Measurements from ENCODE around the gene FAT4. TPM values are rescaled to one million over a fixed set of nuclear protein-coding genes. Genes with fewer than 3 reads are reported as not detected.

Gene FAT4
- polyA plus RNA-seq, 1 of the 3 experiments (the other 2 are of a cell fraction), result 6.6 TPM

GRCh38 chr4:125338814-125339213, 24.1 kb downstream of the FAT4 start:
- Histone ChIP-seq H3K36me3 (replicated peaks in 1 of 2; ENCODE audit: control insufficient read depth in 1 of 2, insufficient read depth in 2 of 2, low read length in 1 of 2) (peaks cover 0 to 4% of the 10 kb centered on the region in 2 experiments), H3K27ac (ENCODE audit: low read depth in 2 of 2, low read length in 1 of 2) (no peak overlapping the region; a peak in 1 of 4 replicates), H3K79me2 (ENCODE audit: insufficient read depth) (peaks cover 16% of the 10 kb centered on the region), H4K20me1 (ENCODE audit: insufficient read depth) (no peaks in the 10 kb centered on the region), H3K4me1 (ENCODE audit: control insufficient read depth in 1 of 2, insufficient read depth in 2 of 2, low read depth in 1 of 2, low read length in 1 of 2) (peaks cover 0 to 7% of the 10 kb centered on the region in 2 experiments; a peak in 2 of 4 replicates), H3K4me3 (ENCODE audit: low read depth in 2 of 2, low read length in 1 of 2) (no peak overlapping the region), H3K27me3 (ENCODE audit: insufficient read depth) (no peaks in the 10 kb centered on the region), H2AFZ (ENCODE audit: low read depth) (no peak overlapping the region), H3K9me2 (no peaks in the 10 kb centered on the region), H3K9ac (no peak overlapping the region), H3K9me3 (no peaks in the 10 kb centered on the region), H3F3A (replicated peaks; ENCODE audit: insufficient read depth) (peaks cover 10% of the 10 kb centered on the region), H3K4me2 (no peak overlapping the region)
- ChIA-PET CTCF (no interaction called here), POLR2A (no interaction called here)
- DNase-seq, result no peak
- WGBS (ENCODE audit: low lambda C conversion rate), result 38% methylated on average over 4 of the region's 4 CpGs
- TF ChIP-seq, protein P1, sequence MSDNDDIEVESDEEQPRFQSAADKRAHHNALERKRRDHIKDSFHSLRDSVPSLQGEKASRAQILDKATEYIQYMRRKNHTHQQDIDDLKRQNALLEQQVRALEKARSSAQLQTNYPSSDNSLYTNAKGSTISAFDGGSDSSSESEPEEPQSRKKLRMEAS (IDR thresholded peaks at IDR 0.05; ENCODE audit: low read depth), result no peak
- TF ChIP-seq USF1 (IDR thresholded peaks at IDR 0.05; ENCODE audit: borderline replicate concordance, low read depth) (no peak), GATA2 (CRISPR knock-in tag; IDR thresholded peaks at IDR 0.05) (no peak), TCF12 (IDR thresholded peaks at IDR 0.05) (no peak), USF2 (IDR thresholded peaks at IDR 0.05; ENCODE audit: borderline replicate concordance, low read depth, low read length) (no peak)

GRCh38 chr4:125344198-125344597, 29.4 kb downstream of the FAT4 start:
- POLR2A ChIA-PET, result no interaction called here
- Histone ChIP-seq H3F3A (replicated peaks; ENCODE audit: insufficient read depth) (peaks cover 8% of the 10 kb centered on the region), H3K4me1 (ENCODE audit: control insufficient read depth in 1 of 2, insufficient read depth in 2 of 2, low read depth in 1 of 2, low read length in 1 of 2) (no peaks in the 10 kb centered on the region; a peak in 2 of 4 replicates), H3K4me2 (no peak overlapping the region), H3K27me3 (ENCODE audit: insufficient read depth) (no peaks in the 10 kb centered on the region), H4K20me1 (ENCODE audit: insufficient read depth) (no peaks in the 10 kb centered on the region), H3K9ac (no peak overlapping the region), H3K27ac (ENCODE audit: low read depth in 2 of 2, low read length in 1 of 2) (no peak overlapping the region), H3K4me3 (ENCODE audit: low read depth in 2 of 2, low read length in 1 of 2) (no peak overlapping the region), H3K36me3 (replicated peaks in 1 of 2; ENCODE audit: control insufficient read depth in 1 of 2, insufficient read depth in 2 of 2, low read length in 1 of 2) (peaks cover 0 to 4% of the 10 kb centered on the region in 2 experiments), H3K9me3 (no peaks in the 10 kb centered on the region), H3K79me2 (ENCODE audit: insufficient read depth) (peaks cover 17% of the 10 kb centered on the region), H3K9me2 (no peaks in the 10 kb centered on the region), H2AFZ (ENCODE audit: low read depth) (no peak overlapping the region)
- TF ChIP-seq FOXJ3 (CRISPR knock-in tag; IDR thresholded peaks at IDR 0.05), result no peak
- TF ChIP-seq RCOR1 (IDR thresholded peaks at IDR 0.05; ENCODE audit: low read length), result no peak
- no peak for TF ChIP-seq POLR2AphosphoS5 (IDR thresholded peaks at IDR 0.05; ENCODE audit: low read depth, low read length)
- TF ChIP-seq TCF12 (IDR thresholded peaks at IDR 0.05), result no peak
- no peak for TF ChIP-seq MXI1 (IDR thresholded peaks at IDR 0.05; ENCODE audit: low read depth, low read length)
- no peak for TF ChIP-seq GATA2 (CRISPR knock-in tag; IDR thresholded peaks at IDR 0.05)
- no peak for TF ChIP-seq USF2 (IDR thresholded peaks at IDR 0.05; ENCODE audit: borderline replicate concordance, low read depth, low read length)
- TF ChIP-seq RAD21 (IDR thresholded peaks at IDR 0.05; ENCODE audit: low read length), result no peak
- no peak for TF ChIP-seq EZH2phosphoT487 (IDR thresholded peaks at IDR 0.05; ENCODE audit: borderline replicate concordance, low read depth)
- TF ChIP-seq, protein P2, sequence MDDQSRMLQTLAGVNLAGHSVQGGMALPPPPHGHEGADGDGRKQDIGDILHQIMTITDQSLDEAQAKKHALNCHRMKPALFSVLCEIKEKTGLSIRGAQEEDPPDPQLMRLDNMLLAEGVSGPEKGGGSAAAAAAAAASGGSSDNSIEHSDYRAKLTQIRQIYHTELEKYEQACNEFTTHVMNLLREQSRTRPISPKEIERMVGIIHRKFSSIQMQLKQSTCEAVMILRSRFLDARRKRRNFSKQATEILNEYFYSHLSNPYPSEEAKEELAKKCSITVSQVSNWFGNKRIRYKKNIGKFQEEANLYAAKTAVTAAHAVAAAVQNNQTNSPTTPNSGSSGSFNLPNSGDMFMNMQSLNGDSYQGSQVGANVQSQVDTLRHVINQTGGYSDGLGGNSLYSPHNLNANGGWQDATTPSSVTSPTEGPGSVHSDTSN (IDR thresholded peaks at IDR 0.05), result no peak
- TF ChIP-seq FOSL2 (IDR thresholded peaks at IDR 0.05; ENCODE audit: borderline replicate concordance, low read depth), result no peak
- no peak for TF ChIP-seq CHD2 (IDR thresholded peaks at IDR 0.05; ENCODE audit: low read length, partially characterized antibody)
- no peak for TF ChIP-seq YY1 (IDR thresholded peaks at IDR 0.05; ENCODE audit: low read depth)
- TF ChIP-seq TEAD4 (IDR thresholded peaks at IDR 0.05; ENCODE audit: borderline replicate concordance, insufficient read depth), result no peak
- TF ChIP-seq FOXM1 (IDR thresholded peaks at IDR 0.05; ENCODE audit: low read depth), result no peak
- no peak for TF ChIP-seq SIN3A (IDR thresholded peaks at IDR 0.05; ENCODE audit: borderline replicate concordance, low read depth, low read length)
- TF ChIP-seq RFX5 (IDR thresholded peaks at IDR 0.05; ENCODE audit: low read length), result no peak
- no peak for TF ChIP-seq RXRA (IDR thresholded peaks at IDR 0.05; ENCODE audit: borderline replicate concordance, low read depth)
- no peak for DNase-seq
- WGBS (ENCODE audit: low lambda C conversion rate), result 59% methylated on average over 2 of the region's 2 CpGs
- CTCF ChIA-PET, result no interaction called here

Measured in SK-N-SH (cell line).